H1 (cell line): ENCODE measurements around the gene DPT. TPM values are rescaled to one million over a fixed set of nuclear protein-coding genes. Genes with fewer than 3 reads are reported as not detected.

ENCODE experiments used
- CTCF ChIA-PET: fragments of 300-600 bp; sonication (Branson Sonifier 250); formaldehyde crosslinking; loops from one replicate; lab custom pipeline; 2021; ENCODE audit not compliant: partially characterized antibody; lab: Charles Lee
- POLR2A ChIA-PET: fragments of 300-600 bp; sonication (Branson Sonifier 250); formaldehyde crosslinking; loops from one replicate; lab custom pipeline; 2021; ENCODE audit warnings: inconsistent platforms; ENCODE audit not compliant: partially characterized antibody; lab: Charles Lee
- DNase-seq, 2 experiments: peaks; one replicate each; pipeline versions ENCODE4 v3.0.0 to v3.0.0-alpha.2; 2010 to 2022; ENCODE audit warnings: low spot score in 2 of 2, low read depth in 1 of 2, mixed read lengths in 1 of 2
- FAIRE-seq: peaks from 2 replicates; lab custom pipeline; 2011; peaks lifted over from hg19 to GRCh38; lab: Jason Lieb, UNC
- H2AFZ ChIP-seq: 2 replicates; pipeline ENCODE4 v1.8.1; 2012; ENCODE audit warnings: low read length, inconsistent platforms
- H2AK5ac ChIP-seq: 2 replicates; pipeline ENCODE4 v1.6.1; 2013; ENCODE audit warnings: low read depth, low read length
- H2BK120ac ChIP-seq: replicated peaks from 2 replicates; pipeline ENCODE3; 2013; ENCODE audit warnings: low read depth, low read length, inconsistent platforms
- H2BK12ac ChIP-seq: 2 replicates; pipeline ENCODE4 v1.6.1; 2013; ENCODE audit warnings: low read depth, low read length
- H2BK15ac ChIP-seq: 2 replicates; pipeline ENCODE4 v1.6.1; 2013; ENCODE audit warnings: low read length
- H2BK20ac ChIP-seq: 2 replicates; pipeline ENCODE4 v1.6.1; 2013; ENCODE audit warnings: low read length
- H2BK5ac ChIP-seq: 2 replicates; pipeline ENCODE4 v1.6.1; 2013; ENCODE audit warnings: low read depth, low read length
- H3K14ac ChIP-seq: 2 replicates; pipeline ENCODE4 v1.6.1; 2013; ENCODE audit warnings: inconsistent platforms; ENCODE audit not compliant: insufficient read length
- H3K18ac ChIP-seq: 2 replicates; pipeline ENCODE4 v1.6.1; 2013; ENCODE audit warnings: low read length; ENCODE audit errors: extremely low read depth
- H3K23ac ChIP-seq: 2 replicates; pipeline ENCODE4 v1.6.1; 2013; ENCODE audit warnings: inconsistent platforms; ENCODE audit not compliant: insufficient read length
- H3K23me2 ChIP-seq: 2 replicates; pipeline ENCODE4 v1.6.1; 2013; ENCODE audit warnings: low read depth, low read length
- H3K27ac ChIP-seq: 2 replicates; pipeline ENCODE4 v1.6.1; 2011; ENCODE audit warnings: low read depth, low read length, inconsistent platforms
- H3K27me3 ChIP-seq, 4 experiments: replicated peaks in 1 of 4; 1 replicate in 1 of 4; 2 replicates in 3 of 4; pipeline versions ENCODE4 v1.6.1 to v1.8.1; 2011 to 2013; ENCODE audit warnings: low read length in 3 of 4, mild to moderate bottlenecking in 3 of 4, inconsistent platforms in 2 of 4, mixed read lengths in 2 of 4, moderate library complexity in 1 of 4; ENCODE audit not compliant: control insufficient read depth in 3 of 4, insufficient read depth in 3 of 4; ENCODE audit errors: extremely low read depth in 1 of 4
- H3K36me3 ChIP-seq, 4 experiments: 2 replicates each; pipeline versions ENCODE4 v1.6.1 to v1.8.1; 2011 to 2013; ENCODE audit warnings: mild to moderate bottlenecking in 4 of 4, low read length in 3 of 4, moderate library complexity in 2 of 4, control low read depth in 1 of 4, inconsistent platforms in 1 of 4; ENCODE audit not compliant: insufficient read depth in 4 of 4, control insufficient read depth in 2 of 4
- H3K4ac ChIP-seq: replicated peaks from 2 replicates; pipeline ENCODE3; 2013; ENCODE audit warnings: low read length, low read depth, mixed read lengths, inconsistent platforms; ENCODE audit not compliant: insufficient read length
- H3K4me1 ChIP-seq, 4 experiments: replicated peaks in 1 of 4; 1 replicate in 1 of 4; 2 replicates in 3 of 4; pipeline versions ENCODE4 v1.6.1 to v1.8.1; 2011 to 2013; ENCODE audit warnings: low read length in 3 of 4, inconsistent platforms in 2 of 4, mixed read lengths in 1 of 4; ENCODE audit not compliant: insufficient read depth in 4 of 4, control insufficient read depth in 3 of 4
- H3K4me2 ChIP-seq, 2 experiments: 2 replicates each; pipeline versions ENCODE4 v1.6.1 to v1.8.1; 2011 to 2013; ENCODE audit warnings: low read depth in 2 of 2, low read length in 2 of 2, control low read depth in 1 of 2, inconsistent platforms in 1 of 2, mild to moderate bottlenecking in 1 of 2; ENCODE audit not compliant: insufficient read depth in 1 of 2
- H3K4me3 ChIP-seq, 4 experiments: fragments of 200-600, 300-600 bp in 1 of 4; sonication (generic), shearing (Covaris generic), sonication (Bioruptor Twin) in 1 of 4; 2 replicates each; pipeline versions ENCODE4 v1.5.1 to v1.8.1; 2011 to 2016; ENCODE audit warnings: low read length in 4 of 4, low read depth in 3 of 4, control low read depth in 2 of 4, inconsistent platforms in 2 of 4, mild to moderate bottlenecking in 2 of 4, mixed read lengths in 1 of 4, moderate library complexity in 1 of 4; ENCODE audit not compliant: insufficient read depth in 2 of 4; ENCODE audit errors: extremely low read depth in 1 of 4
- H3K56ac ChIP-seq: replicated peaks from 2 replicates; pipeline ENCODE3; 2013; ENCODE audit warnings: low read depth, mild to moderate bottlenecking, mixed read lengths, low read length, inconsistent platforms; ENCODE audit not compliant: insufficient read length
- H3K79me1 ChIP-seq: 2 replicates; pipeline ENCODE4 v1.6.1; 2013; ENCODE audit warnings: low read depth, low read length, control low read depth
- H3K79me2 ChIP-seq, 2 experiments: 2 replicates each; pipeline versions ENCODE4 v1.6.1 to v1.8.1; 2012 to 2013; ENCODE audit warnings: low read length in 2 of 2, mild to moderate bottlenecking in 2 of 2, inconsistent platforms in 1 of 2; ENCODE audit not compliant: insufficient read depth in 2 of 2, control insufficient read depth in 1 of 2
- H3K9ac ChIP-seq, 4 experiments: replicated peaks in 1 of 4; 1 replicate in 1 of 4; 2 replicates in 3 of 4; pipeline versions ENCODE4 v1.6.1 to v1.8.1; 2011 to 2013; ENCODE audit warnings: low read depth in 3 of 4, low read length in 3 of 4, control low read depth in 2 of 4, mild to moderate bottlenecking in 2 of 4, moderate library complexity in 2 of 4, inconsistent platforms in 1 of 4; ENCODE audit errors: extremely low read depth in 1 of 4
- H3K9me3 ChIP-seq, 2 experiments: 2 replicates each; pipeline versions ENCODE4 v1.6.1 to v1.8.1; 2012 to 2013; ENCODE audit warnings: mild to moderate bottlenecking in 2 of 2, moderate library complexity in 2 of 2, control low read depth in 1 of 2, inconsistent platforms in 1 of 2, low read depth in 1 of 2, low read length in 1 of 2, mixed read lengths in 1 of 2; ENCODE audit not compliant: insufficient read depth in 2 of 2
- H4K20me1 ChIP-seq, 2 experiments: replicated peaks in 1 of 2; 2 replicates each; pipeline versions ENCODE3 to v1.8.1; 2011 to 2013; ENCODE audit warnings: inconsistent platforms in 2 of 2, low read length in 2 of 2, mild to moderate bottlenecking in 1 of 2; ENCODE audit not compliant: insufficient read depth in 2 of 2, control insufficient read depth in 1 of 2
- H4K5ac ChIP-seq: 2 replicates; pipeline ENCODE4 v1.6.1; 2013; ENCODE audit warnings: low read length, low read depth, mixed read lengths, inconsistent platforms; ENCODE audit not compliant: insufficient read length
- H4K8ac ChIP-seq: 2 replicates; pipeline ENCODE4 v1.8.0; 2013; ENCODE audit warnings: mild to moderate bottlenecking, moderate library complexity, low read length, inconsistent platforms; ENCODE audit not compliant: insufficient read depth; ENCODE audit errors: extremely low read depth
- H4K91ac ChIP-seq: replicated peaks from 2 replicates; pipeline ENCODE3; 2013; ENCODE audit warnings: low read length, mixed read lengths, inconsistent platforms; ENCODE audit not compliant: insufficient read length
- POLR2A ChIP-seq, 2 experiments: IDR thresholded peaks; 1 replicate in 1 of 2; 2 replicates in 1 of 2; pipeline ENCODE4 v1.6.1; 2011; ENCODE audit warnings: low read depth in 2 of 2, low read length in 2 of 2, mild to moderate bottlenecking in 2 of 2; ENCODE audit errors: control extremely low read depth in 1 of 2
- SIRT6 ChIP-seq: IDR thresholded peaks from one replicate; pipeline ENCODE4 v1.7.1; 2012; ENCODE audit warnings: low read length, inconsistent platforms
- TBP ChIP-seq: IDR thresholded peaks from 2 replicates; pipeline ENCODE4 v1.6.1; 2011; ENCODE audit warnings: low read depth, low read length, improper control_type of control experiment
- WGBS, 2 experiments: shearing (Covaris generic) in 1 of 2; methylation state at CpG; one replicate each; pipeline versions ENCODE4 v1.1.6 to v1.1.7; 2013 to 2015; ENCODE audit warnings: low lambda C conversion rate in 2 of 2, mixed read lengths in 2 of 2, inconsistent platforms in 1 of 2, low coverage in 1 of 2, missing lambda C conversion rate in 1 of 2; ENCODE audit not compliant: insufficient replicate concordance in 2 of 2, insufficient coverage in 1 of 2, insufficient read length in 1 of 2; ENCODE audit errors: extremely low coverage in 1 of 2, missing lambda C conversion rate in 1 of 2; 5-methylcytosine and 5-hydroxymethylcytosine counted together
- polyA plus RNA-seq, 7 experiments: library from polyadenylated mRNA; depleted of rRNA in 3 of 7; stranded (reverse) in 5 of 7; unstranded in 2 of 7; fragments of >200 nt in 5 of 7; fragments of 200-250 nt in 2 of 7; gene quantifications; 1 replicate in 5 of 7; 2 replicates in 1 of 7; 4 replicates in 1 of 7; pipeline versions ENCODE4 v1.2.1 to v1.2.3, GENCODE V29; 2011 to 2013; ENCODE audit warnings: missing spikeins in 2 of 7, mixed read lengths in 2 of 7
- total RNA-seq: library from RNA; stranded (reverse); fragmentation: NEBNext Ultra II Directional; extraction: Animal tissue kit (Norgen Biotek cat#: 25700); gene quantifications from 2 replicates; pipeline ENCODE4 v1.2.1, GENCODE V29; 2021

The DPT gene
- total and polyA plus RNA-seq, 2 of the 8 experiments (the other 6 are each of a cell fraction or from before 2014, with no cell fraction given) = not detected

- H4K5ac ChIP-seq = no peak overlapping the region
- H4K91ac ChIP-seq = no peak overlapping the region
- no peaks in the 10 kb centered on the region for H3K9me3 ChIP-seq
- no peak overlapping the region for H3K4me2 ChIP-seq
- peak in 1 of 2 experiments; percentile 36; a peak in 1 of 3 replicates for TF ChIP-seq POLR2A (IDR thresholded peaks at IDR 0.05; ENCODE audit: control extremely low read depth in 1 of 2, low read depth in 2 of 2, low read length in 2 of 2)
- TF ChIP-seq SIRT6 = no peak
- TF ChIP-seq TBP = peak; percentile 66
- DNase-seq = no peak
- no peak overlapping the region for H3K4me3 ChIP-seq
- WGBS, 2 experiments = 92% methylated on average over 1 of the region's 1 CpG; no CpG with 5 or more reads in 1 of the 2 experiments
- no peaks in the 10 kb centered on the region for H3K27me3 ChIP-seq
- no peak overlapping the region for H2BK15ac ChIP-seq
- no peak overlapping the region for H2BK120ac ChIP-seq
- H2BK20ac ChIP-seq = no peak overlapping the region
- no peaks in the 10 kb centered on the region for H3K79me1 ChIP-seq
- H2AK5ac ChIP-seq = no peak overlapping the region
- H3K56ac ChIP-seq = no peak overlapping the region
- no peak overlapping the region for H3K14ac ChIP-seq
- POLR2A ChIA-PET = interaction anchor here (1.2 kb wide), 1 partner anchor 62 kb away, joined by 3 read pairs; no protein-coding TSS in a partner anchor
- H3K23ac ChIP-seq = no peak overlapping the region
- no peak overlapping the region for H3K9ac ChIP-seq
- no peak overlapping the region for H3K27ac ChIP-seq
- H3K4ac ChIP-seq = no peak overlapping the region
- CTCF ChIA-PET = no interaction called here
- H3K23me2 ChIP-seq = no peaks in the 10 kb centered on the region
- H3K79me2 ChIP-seq = no peaks in the 10 kb centered on the region
- H3K18ac ChIP-seq = no peak overlapping the region
- no peaks in the 10 kb centered on the region for H3K36me3 ChIP-seq
- H2BK5ac ChIP-seq = no peak overlapping the region
- H4K20me1 ChIP-seq = no peaks in the 10 kb centered on the region
- H2BK12ac ChIP-seq = no peak overlapping the region
- peak overlapping the region; percentile 9; the same call in 1 of the 2 replicates for H2AFZ ChIP-seq
- no peak for FAIRE-seq
- peaks cover 0 to 2% (median 0%) of the 10 kb centered on the region in 4 experiments; a peak in 1 of 7 replicates for H3K4me1 ChIP-seq
- no peak overlapping the region for H4K8ac ChIP-seq
These were observed 30.6 kb downstream of the DPT start for GRCh38 chr1:168698453-168698852.
